HepG2 (cell line): Measurements from ENCODE around the gene ZNF184. TPM values are rescaled to one million over a fixed set of nuclear protein-coding genes. Genes with fewer than 3 reads are reported as not detected.

ENCODE experiments used
- FOSL2 ChIP-seq: sonication (generic); formaldehyde crosslinking; IDR thresholded peaks from 2 replicates; pipeline ENCODE4 v1.4.0; 2020; ENCODE audit warnings: missing genetic modification reagents
- GABPB1 ChIP-seq: IDR thresholded peaks from 2 replicates; pipeline ENCODE4 v1.6.1; 2016; ENCODE audit warnings: mild to moderate bottlenecking, missing genetic modification reagents, moderate library complexity, missing compliant biosample characterization
- HNRNPLL ChIP-seq: fragments of 200-400 bp; formaldehyde crosslinking; IDR thresholded peaks from 2 replicates; pipeline ENCODE4 v1.6.1; 2017; ENCODE audit warnings: mild to moderate bottlenecking, low read depth, low read length; ENCODE audit not compliant: poor library complexity, severe bottlenecking
- HOXA5 ChIP-seq: sonication (generic); formaldehyde crosslinking; IDR thresholded peaks from 2 replicates; pipeline ENCODE4 v1.4.0; 2020; ENCODE audit warnings: missing genetic modification reagents
- MEF2D ChIP-seq: sonication (generic); formaldehyde crosslinking; IDR thresholded peaks from 2 replicates; pipeline ENCODE4 v1.5.1; 2020; ENCODE audit warnings: mild to moderate bottlenecking, missing genetic modification reagents
- NCOA2 ChIP-seq: sonication (generic); formaldehyde crosslinking; IDR thresholded peaks from 2 replicates; pipeline ENCODE4 v1.8.0; 2022; ENCODE audit warnings: inconsistent platforms
- NFKB2 ChIP-seq: sonication (generic); formaldehyde crosslinking; IDR thresholded peaks from 2 replicates; pipeline ENCODE4 v1.4.0; 2020; ENCODE audit warnings: missing genetic modification reagents, borderline replicate concordance
- PCBP1 ChIP-seq: fragments of 200-400 bp; formaldehyde crosslinking; IDR thresholded peaks from 2 replicates; pipeline ENCODE4 v1.6.1; 2017; ENCODE audit warnings: mild to moderate bottlenecking, low read depth, low read length, borderline replicate concordance
- SKIL ChIP-seq: sonication (generic); formaldehyde crosslinking; IDR thresholded peaks from 2 replicates; pipeline ENCODE4 v1.8.0; 2022; ENCODE audit warnings: missing genetic modification reagents, mild to moderate bottlenecking, moderate library complexity, borderline replicate concordance
- ZBTB40 ChIP-seq, 2 experiments: fragments of 450-650 bp in 1 of 2; sonication (generic) in 1 of 2; formaldehyde crosslinking in 1 of 2; IDR thresholded peaks; 2 replicates each; pipeline versions ENCODE4 v1.6.1 to v1.8.0; 2016 to 2022; ENCODE audit warnings: antibody characterized with exemption in 1 of 2, mild to moderate bottlenecking in 1 of 2, missing genetic modification reagents in 1 of 2
- ZGPAT ChIP-seq: IDR thresholded peaks from 2 replicates; pipeline ENCODE4 v1.6.1; 2016; ENCODE audit warnings: mild to moderate bottlenecking
- ZNF562 ChIP-seq: sonication (generic); formaldehyde crosslinking; IDR thresholded peaks from 2 replicates; pipeline ENCODE4 v1.8.0; 2022; ENCODE audit warnings: missing genetic modification reagents, borderline replicate concordance
- ZNF589 ChIP-seq: sonication (generic); formaldehyde crosslinking; conservative IDR thresholded peaks from 2 replicates; pipeline ENCODE4 v1.8.0; 2022; ENCODE audit warnings: mild to moderate bottlenecking, moderate library complexity, missing genetic modification reagents
- ZNF614 ChIP-seq: IDR thresholded peaks from 2 replicates; pipeline ENCODE4 v1.6.1; 2018; ENCODE audit warnings: missing biosample characterization, missing genetic modification reagents, inconsistent platforms, borderline replicate concordance
- ZNF747 ChIP-seq: sonication (generic); formaldehyde crosslinking; IDR thresholded peaks from 2 replicates; pipeline ENCODE4 v1.8.1; 2023; ENCODE audit warnings: missing genetic modification reagents, mild to moderate bottlenecking, borderline replicate concordance
- polyA plus RNA-seq, 8 experiments: library from polyadenylated mRNA; depleted of rRNA in 3 of 8; stranded (reverse) in 7 of 8; unstranded in 1 of 8; fragments of >200 nt; fragmentation: Illumina TruSeq in 4 of 8; extraction: Trizol in 4 of 8; gene quantifications; 2 replicates each; pipeline versions ENCODE4 v1.2.1 to v1.2.3, GENCODE V29; 2011 to 2016; ENCODE audit warnings: low read depth in 4 of 8, missing spikeins in 1 of 8, mixed read lengths in 1 of 8; ENCODE audit not compliant: insufficient read depth in 1 of 8
- total RNA-seq, 5 experiments: library from RNA; depleted of rRNA; stranded (reverse); fragments of >200 nt; fragmentation: Illumina TruSeq; extraction: Trizol; gene quantifications; 2 replicates each; pipeline ENCODE4 v1.2.3, GENCODE V29; 2016; ENCODE audit warnings: low read depth in 1 of 5

The ZNF184 gene
- total and polyA plus RNA-seq, 2 of the 13 experiments (the other 11 are each of a cell fraction or from before 2014, with no cell fraction given), result 2.1 to 10.1 TPM

- no peak for TF ChIP-seq SKIL
- peak; percentile 90 for TF ChIP-seq ZGPAT (CRISPR knock-in tag)
- 0 out of 2 replicates have a peak, but pooled peaks have one; percentile 23 for TF ChIP-seq NCOA2
- no peak for TF ChIP-seq ZNF562 (CRISPR knock-in tag)
- TF ChIP-seq PCBP1, result no peak
- no peak for TF ChIP-seq HNRNPLL
- TF ChIP-seq MEF2D (CRISPR knock-in tag), result peak; percentile 62; the same call in 1 of the 2 replicates
- peak; percentile 42; the same call in 1 of the 2 replicates for TF ChIP-seq ZNF614 (CRISPR knock-in tag)
- peak; percentile 25; the same call in 1 of the 2 replicates for TF ChIP-seq GABPB1 (CRISPR knock-in tag)
- TF ChIP-seq ZNF747 (CRISPR knock-in tag), result no peak
- TF ChIP-seq HOXA5 (CRISPR knock-in tag), result peak; percentile 39; the same call in 1 of the 2 replicates
- TF ChIP-seq FOSL2 (CRISPR knock-in tag), result peak; percentile 59; the same call in 1 of the 2 replicates
- TF ChIP-seq ZNF589 (CRISPR knock-in tag), result 0 out of 2 replicates have a peak, but pooled peaks have one; percentile 51
- no peak for TF ChIP-seq ZBTB40 (IDR thresholded peaks at IDR 0.05)
- peak; percentile 40; the same call in 1 of the 2 replicates for TF ChIP-seq ZBTB40 (CRISPR knock-in tag; IDR thresholded peaks at IDR 0.05)
- no peak for TF ChIP-seq NFKB2 (CRISPR knock-in tag)
Measured at GRCh38 chr6:27505209-27506027, 32.5 kb upstream of the ZNF184 start (continued).
